Measurements from ENCODE around the gene ADISSP.

Gene ADISSP

DNA sequence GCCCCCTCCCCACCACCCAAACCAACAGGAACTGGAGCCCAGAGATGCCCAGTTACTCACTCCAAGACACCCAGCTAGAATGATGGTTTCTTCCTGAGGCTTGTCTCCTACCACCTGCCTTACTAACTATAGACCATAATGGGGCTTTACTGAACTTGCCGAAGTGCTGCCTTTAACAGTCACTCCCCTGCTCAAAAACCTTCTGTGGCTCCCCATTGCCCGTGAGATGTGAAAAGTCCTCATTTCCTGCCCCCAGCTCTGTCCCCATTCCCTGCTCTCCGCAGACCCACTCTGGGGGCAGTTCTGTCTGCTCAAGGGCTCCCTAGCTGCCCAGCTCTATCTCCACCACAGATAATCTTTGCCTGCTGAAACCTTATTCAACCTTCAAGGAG, 60.0 kb downstream of the ADISSP start:
- no peaks in the 10 kb centered on the region for H3F3A ChIP-seq (ENCODE audit: insufficient read depth, low read length)
- no peaks in the 10 kb centered on the region for H3K9me3 ChIP-seq (ENCODE audit: low read length)
- no peak overlapping the region for H3K9ac ChIP-seq (ENCODE audit: low read length)
- no peak overlapping the region for H2AFZ ChIP-seq (ENCODE audit: low read length)
- no peaks in the 10 kb centered on the region for H3K9me2 ChIP-seq (ENCODE audit: low read depth, low read length)
- H4K20me1 ChIP-seq (ENCODE audit: insufficient read depth, low read length) = no peaks in the 10 kb centered on the region
- H3K4me1 ChIP-seq (ENCODE audit: insufficient read depth, low read length, severe bottlenecking) = no peaks in the 10 kb centered on the region
- TF ChIP-seq, protein P1, sequence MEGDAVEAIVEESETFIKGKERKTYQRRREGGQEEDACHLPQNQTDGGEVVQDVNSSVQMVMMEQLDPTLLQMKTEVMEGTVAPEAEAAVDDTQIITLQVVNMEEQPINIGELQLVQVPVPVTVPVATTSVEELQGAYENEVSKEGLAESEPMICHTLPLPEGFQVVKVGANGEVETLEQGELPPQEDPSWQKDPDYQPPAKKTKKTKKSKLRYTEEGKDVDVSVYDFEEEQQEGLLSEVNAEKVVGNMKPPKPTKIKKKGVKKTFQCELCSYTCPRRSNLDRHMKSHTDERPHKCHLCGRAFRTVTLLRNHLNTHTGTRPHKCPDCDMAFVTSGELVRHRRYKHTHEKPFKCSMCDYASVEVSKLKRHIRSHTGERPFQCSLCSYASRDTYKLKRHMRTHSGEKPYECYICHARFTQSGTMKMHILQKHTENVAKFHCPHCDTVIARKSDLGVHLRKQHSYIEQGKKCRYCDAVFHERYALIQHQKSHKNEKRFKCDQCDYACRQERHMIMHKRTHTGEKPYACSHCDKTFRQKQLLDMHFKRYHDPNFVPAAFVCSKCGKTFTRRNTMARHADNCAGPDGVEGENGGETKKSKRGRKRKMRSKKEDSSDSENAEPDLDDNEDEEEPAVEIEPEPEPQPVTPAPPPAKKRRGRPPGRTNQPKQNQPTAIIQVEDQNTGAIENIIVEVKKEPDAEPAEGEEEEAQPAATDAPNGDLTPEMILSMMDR (IDR thresholded peaks at IDR 0.05; ENCODE audit: low read length) = no peak
- no peak for TF ChIP-seq EZH2 (IDR thresholded peaks at IDR 0.05; ENCODE audit: borderline replicate concordance, low read length)
- no peak overlapping the region for H3K27ac ChIP-seq (ENCODE audit: low read depth, low read length, poor library complexity, severe bottlenecking)
- no peaks in the 10 kb centered on the region; the same call in none of the 2 replicates for H3K27me3 ChIP-seq (ENCODE audit: insufficient read depth, low read length)
- H3K4me3 ChIP-seq (ENCODE audit: low read depth, low read length, poor library complexity, severe bottlenecking) = no peak overlapping the region
- no peaks in the 10 kb centered on the region for H3K36me3 ChIP-seq (ENCODE audit: insufficient read depth, low read length)
- no peaks in the 10 kb centered on the region for H3K79me2 ChIP-seq (ENCODE audit: insufficient read depth, low read length)
- H3K4me2 ChIP-seq (ENCODE audit: low read length) = no peak overlapping the region

DNA sequence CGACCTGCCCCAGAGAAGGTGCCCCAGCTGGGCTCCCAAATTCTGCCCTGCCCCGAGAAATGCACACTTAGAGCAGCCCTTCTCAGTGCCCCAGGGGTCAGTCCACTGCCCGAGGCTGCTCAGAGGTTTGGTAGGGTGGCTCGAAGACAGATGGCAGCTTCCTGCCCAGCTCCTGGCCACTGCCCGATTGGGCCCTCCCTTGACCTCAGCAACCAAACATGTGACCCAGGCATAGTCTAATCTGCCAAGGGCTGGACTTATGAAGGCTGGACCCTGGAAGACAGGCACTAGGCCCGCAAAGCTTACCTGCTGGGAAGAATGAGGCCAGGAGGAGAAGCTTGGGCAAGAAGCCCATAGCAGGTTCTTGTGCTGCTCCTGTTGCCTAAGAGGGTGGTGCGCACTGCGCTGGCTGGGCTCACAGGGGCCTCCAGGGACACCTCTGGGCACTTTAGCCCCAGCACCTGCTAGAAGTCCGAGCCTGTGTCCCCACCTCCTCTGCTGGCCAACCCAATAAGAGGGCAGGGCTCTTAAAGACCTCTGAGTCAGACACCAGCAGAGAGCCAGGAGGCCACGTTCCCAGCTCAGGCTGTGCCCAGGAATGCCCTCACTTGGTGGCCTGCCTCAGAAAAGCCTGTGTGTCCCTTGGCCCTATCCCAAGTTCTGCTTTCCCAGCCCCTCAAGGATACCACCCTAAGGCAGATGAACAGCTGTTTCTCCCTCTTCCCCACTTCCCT, 60.6 kb downstream of the ADISSP start:
- H3K4me2 ChIP-seq (ENCODE audit: low read length) = no peak overlapping the region
- TF ChIP-seq, protein P1 (IDR thresholded peaks at IDR 0.05; ENCODE audit: low read length) = no peak
- no peaks in the 10 kb centered on the region for H4K20me1 ChIP-seq (ENCODE audit: insufficient read depth, low read length)
- H3F3A ChIP-seq (ENCODE audit: insufficient read depth, low read length) = no peaks in the 10 kb centered on the region
- no peaks in the 10 kb centered on the region for H3K79me2 ChIP-seq (ENCODE audit: insufficient read depth, low read length)
- no peaks in the 10 kb centered on the region; the same call in none of the 2 replicates for H3K27me3 ChIP-seq (ENCODE audit: insufficient read depth, low read length)
- no peaks in the 10 kb centered on the region for H3K36me3 ChIP-seq (ENCODE audit: insufficient read depth, low read length)
- H3K9me2 ChIP-seq (ENCODE audit: low read depth, low read length) = no peaks in the 10 kb centered on the region
- no peaks in the 10 kb centered on the region for H3K4me1 ChIP-seq (ENCODE audit: insufficient read depth, low read length, severe bottlenecking)
- no peak overlapping the region for H2AFZ ChIP-seq (ENCODE audit: low read length)
- H3K27ac ChIP-seq (ENCODE audit: low read depth, low read length, poor library complexity, severe bottlenecking) = no peak overlapping the region
- no peaks in the 10 kb centered on the region for H3K9me3 ChIP-seq (ENCODE audit: low read length)
- H3K9ac ChIP-seq (ENCODE audit: low read length) = no peak overlapping the region
- H3K4me3 ChIP-seq (ENCODE audit: low read depth, low read length, poor library complexity, severe bottlenecking) = no peak overlapping the region

DNA sequence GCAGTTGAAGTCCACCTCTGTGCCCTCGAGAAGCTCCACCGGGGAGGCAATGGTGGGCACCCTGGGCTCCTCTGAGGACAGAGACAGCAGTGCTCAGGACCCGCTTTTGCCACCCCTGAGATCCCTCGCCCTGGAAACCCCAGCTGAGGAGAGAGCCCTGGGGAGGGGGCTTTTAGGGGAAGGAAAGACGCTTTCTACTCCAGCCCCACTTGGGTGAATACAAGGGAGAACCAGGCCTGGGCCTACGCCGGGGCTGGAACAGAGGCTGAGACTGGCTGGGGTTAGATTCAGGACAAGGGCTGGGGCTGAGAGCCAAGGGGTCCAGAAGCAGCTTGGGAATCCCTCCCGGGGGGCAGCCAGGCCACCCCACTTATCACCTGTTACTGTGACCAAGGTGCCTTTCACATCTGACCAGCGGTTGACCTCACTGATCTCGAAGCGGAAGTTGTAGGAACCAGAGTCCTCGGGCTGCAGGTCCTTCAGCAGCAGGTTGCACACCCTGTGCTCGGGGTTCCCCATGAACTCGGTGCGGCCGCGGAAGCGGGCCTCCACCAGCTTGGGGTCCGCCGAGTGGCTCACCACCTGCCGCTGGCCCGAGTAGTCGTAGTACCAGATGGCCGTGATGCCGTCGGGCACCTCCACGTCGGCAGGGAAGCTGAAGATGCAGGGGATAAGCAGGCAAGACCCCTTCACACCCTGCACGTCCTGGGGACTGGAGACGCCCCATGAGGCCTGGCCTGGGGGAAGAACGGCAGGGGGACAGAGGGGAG, 61.4 kb downstream of the ADISSP start:
- Histone ChIP-seq H3K9me2 (ENCODE audit: low read depth, low read length) (no peaks in the 10 kb centered on the region), H3K27me3 (ENCODE audit: insufficient read depth, low read length) (no peaks in the 10 kb centered on the region; the same call in none of the 2 replicates), H3K9ac (ENCODE audit: low read length) (no peak overlapping the region), H2AFZ (ENCODE audit: low read length) (no peak overlapping the region), H3K4me2 (ENCODE audit: low read length) (no peak overlapping the region), H3K36me3 (ENCODE audit: insufficient read depth, low read length) (no peaks in the 10 kb centered on the region), H3K9me3 (ENCODE audit: low read length) (no peaks in the 10 kb centered on the region), H3K4me3 (ENCODE audit: low read depth, low read length, poor library complexity, severe bottlenecking) (no peak overlapping the region), H4K20me1 (ENCODE audit: insufficient read depth, low read length) (no peaks in the 10 kb centered on the region), H3K4me1 (ENCODE audit: insufficient read depth, low read length, severe bottlenecking) (no peaks in the 10 kb centered on the region), H3K27ac (ENCODE audit: low read depth, low read length, poor library complexity, severe bottlenecking) (no peak overlapping the region), H3K79me2 (ENCODE audit: insufficient read depth, low read length) (no peaks in the 10 kb centered on the region), H3F3A (ENCODE audit: insufficient read depth, low read length) (no peaks in the 10 kb centered on the region)
- no peak for TF ChIP-seq EZH2 (IDR thresholded peaks at IDR 0.05; ENCODE audit: borderline replicate concordance, low read length)
- TF ChIP-seq, protein P1 (IDR thresholded peaks at IDR 0.05; ENCODE audit: low read length) = no peak

Data from OCI-LY1 (cell line).